Panc1 (cell line): ENCODE data around the gene MCM9. TPM values are rescaled to one million over a fixed set of nuclear protein-coding genes. Genes with fewer than 3 reads are reported as not detected.

Experiments
- ATAC-seq: fragments of 200-7000 bp; cut with Tn5 transposase; 2 replicates; pipeline ENCODE4 v1.9.1; 2020; ENCODE audit warnings: mild to moderate bottlenecking, moderate library complexity
- BruUV-seq: library from RNA; stranded (reverse); fragments of 400-500 nt; replicated peaks from 2 replicates; lab custom pipeline; 2021; lab: Mats Ljungman, UMichigan
- CTCF ChIA-PET: fragments of 300-600 bp; sonication (Branson Sonifier 250); formaldehyde crosslinking; loops from one replicate; lab custom pipeline; 2022; ENCODE audit warnings: antibody characterized with exemption; lab: Charles Lee
- POLR2A ChIA-PET: fragments of 300-600 bp; sonication (Branson Sonifier 250); formaldehyde crosslinking; loops from one replicate; lab custom pipeline; 2022; ENCODE audit warnings: antibody characterized with exemption; lab: Charles Lee
- DNase-seq: peaks from one replicate; pipeline ENCODE4 v3.0.0-alpha.2; 2010; ENCODE audit warnings: low read depth, low spot score
- H3K27ac ChIP-seq: 2 replicates; pipeline ENCODE4 v1.5.1; 2011; ENCODE audit warnings: mild to moderate bottlenecking, low read length, inconsistent platforms
- H3K27me3 ChIP-seq: fragments of 200-500 bp; sonication (Bioruptor generic); 2 replicates; pipeline ENCODE4 v1.6.0; 2014; ENCODE audit warnings: low read length, inconsistent platforms; ENCODE audit not compliant: control insufficient read depth, insufficient read depth
- H3K36me3 ChIP-seq: fragments of 200-500 bp; sonication (Bioruptor generic); 2 replicates; pipeline ENCODE4 v1.5.1; 2014; ENCODE audit warnings: inconsistent platforms, mild to moderate bottlenecking, low read length, moderate library complexity; ENCODE audit not compliant: control insufficient read depth, insufficient read depth
- H3K4me1 ChIP-seq: 2 replicates; pipeline ENCODE4 v1.5.1; 2011; ENCODE audit warnings: inconsistent platforms, mild to moderate bottlenecking, low read length, moderate library complexity; ENCODE audit not compliant: control insufficient read depth, insufficient read depth
- H3K4me3 ChIP-seq, 2 experiments: 2 replicates each; pipeline ENCODE4 v1.5.1; 2011 to 2012; ENCODE audit warnings: low read depth in 2 of 2, low read length in 2 of 2, mild to moderate bottlenecking in 2 of 2, inconsistent platforms in 1 of 2, moderate library complexity in 1 of 2
- H3K9me3 ChIP-seq: fragments of 200-500 bp; sonication (Bioruptor generic); 2 replicates; pipeline ENCODE4 v1.5.1; 2014; ENCODE audit warnings: low read depth, mild to moderate bottlenecking, inconsistent platforms, low read length, moderate library complexity; ENCODE audit not compliant: control insufficient read depth, insufficient read depth
- POLR2AphosphoS5 ChIP-seq: IDR thresholded peaks from 2 replicates; pipeline ENCODE4 v1.6.1; 2012; ENCODE audit warnings: mild to moderate bottlenecking, low read depth, low read length, moderate library complexity
- SIN3A ChIP-seq: IDR thresholded peaks from 2 replicates; pipeline ENCODE4 v1.6.1; 2012; ENCODE audit warnings: low read depth, mild to moderate bottlenecking, low read length, moderate library complexity, borderline replicate concordance; ENCODE audit not compliant: insufficient read depth
- TCF7L2 ChIP-seq: IDR thresholded peaks from 2 replicates; pipeline ENCODE4 v1.6.1; 2011; ENCODE audit warnings: mild to moderate bottlenecking, low read depth, low read length, inconsistent platforms
- in situ Hi-C: cut with HindIII; loops from 2 replicates; pipeline ENCODE4 v1.10.0; 2016; ENCODE audit warnings: low sequenced_read_pairs, low pct_unique_long_range_greater_than_20kb
- intact Hi-C: fragments of 100-400 bp; cut with micrococcal nuclease; formaldehyde crosslinking; loops from one replicate; pipeline ENCODE4 v1.10.0; 2022; ENCODE audit not compliant: unreplicated experiment
- total RNA-seq: library from RNA; stranded (reverse); gene quantifications from one replicate; pipeline ENCODE4 v1.2.1, GENCODE V29; 2021; ENCODE audit not compliant: unreplicated experiment
- TF ChIP-seq, protein P1 (sequence below), 2 experiments: IDR thresholded peaks; 2 replicates each; pipeline ENCODE4 v1.6.1; 2011 to 2012; ENCODE audit warnings: low read depth in 2 of 2, control low read depth in 1 of 2, low read length in 1 of 2, mild to moderate bottlenecking in 1 of 2, moderate library complexity in 1 of 2; ENCODE audit not compliant: insufficient read depth in 1 of 2
- TF ChIP-seq, protein P2 (sequence below): fragments of 450-650 bp; IDR thresholded peaks from 2 replicates; pipeline ENCODE4 v1.5.1; 2017; ENCODE audit warnings: mild to moderate bottlenecking

The MCM9 gene
- total RNA-seq, 1 experiment from 2014 or later: 20.4 TPM

DNA sequence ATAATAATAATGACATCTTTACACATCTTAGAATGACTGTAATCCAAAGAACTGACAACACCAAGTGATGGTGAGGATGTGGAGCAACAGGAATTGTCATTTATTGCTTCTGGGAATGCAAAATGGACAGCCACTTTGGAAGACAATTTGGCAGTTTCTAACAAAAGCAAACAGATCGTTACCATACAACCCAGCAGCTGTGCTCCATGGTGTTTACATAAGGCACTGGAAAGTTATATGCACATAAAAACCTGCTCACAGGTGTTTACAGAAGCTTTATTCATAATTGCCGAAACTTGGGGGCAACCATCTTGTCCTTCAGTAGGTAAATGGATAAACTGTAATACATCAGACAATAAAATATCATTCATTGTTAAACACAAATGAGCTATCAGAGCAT, 59.3 kb downstream of the MCM9 start:
- TF ChIP-seq, protein P1, sequence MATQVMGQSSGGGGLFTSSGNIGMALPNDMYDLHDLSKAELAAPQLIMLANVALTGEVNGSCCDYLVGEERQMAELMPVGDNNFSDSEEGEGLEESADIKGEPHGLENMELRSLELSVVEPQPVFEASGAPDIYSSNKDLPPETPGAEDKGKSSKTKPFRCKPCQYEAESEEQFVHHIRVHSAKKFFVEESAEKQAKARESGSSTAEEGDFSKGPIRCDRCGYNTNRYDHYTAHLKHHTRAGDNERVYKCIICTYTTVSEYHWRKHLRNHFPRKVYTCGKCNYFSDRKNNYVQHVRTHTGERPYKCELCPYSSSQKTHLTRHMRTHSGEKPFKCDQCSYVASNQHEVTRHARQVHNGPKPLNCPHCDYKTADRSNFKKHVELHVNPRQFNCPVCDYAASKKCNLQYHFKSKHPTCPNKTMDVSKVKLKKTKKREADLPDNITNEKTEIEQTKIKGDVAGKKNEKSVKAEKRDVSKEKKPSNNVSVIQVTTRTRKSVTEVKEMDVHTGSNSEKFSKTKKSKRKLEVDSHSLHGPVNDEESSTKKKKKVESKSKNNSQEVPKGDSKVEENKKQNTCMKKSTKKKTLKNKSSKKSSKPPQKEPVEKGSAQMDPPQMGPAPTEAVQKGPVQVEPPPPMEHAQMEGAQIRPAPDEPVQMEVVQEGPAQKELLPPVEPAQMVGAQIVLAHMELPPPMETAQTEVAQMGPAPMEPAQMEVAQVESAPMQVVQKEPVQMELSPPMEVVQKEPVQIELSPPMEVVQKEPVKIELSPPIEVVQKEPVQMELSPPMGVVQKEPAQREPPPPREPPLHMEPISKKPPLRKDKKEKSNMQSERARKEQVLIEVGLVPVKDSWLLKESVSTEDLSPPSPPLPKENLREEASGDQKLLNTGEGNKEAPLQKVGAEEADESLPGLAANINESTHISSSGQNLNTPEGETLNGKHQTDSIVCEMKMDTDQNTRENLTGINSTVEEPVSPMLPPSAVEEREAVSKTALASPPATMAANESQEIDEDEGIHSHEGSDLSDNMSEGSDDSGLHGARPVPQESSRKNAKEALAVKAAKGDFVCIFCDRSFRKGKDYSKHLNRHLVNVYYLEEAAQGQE (IDR thresholded peaks at IDR 0.05; ENCODE audit: insufficient read depth in 1 of 2, low read depth in 2 of 2, low read length in 1 of 2): no peak
- TF ChIP-seq TCF7L2 (no peak), SIN3A (no peak)
- DNase-seq: no peak
- peaks cover 16% of the 10 kb centered on the region for H3K4me1 ChIP-seq
- intact Hi-C loops (no loop called here), in situ Hi-C loops (no loop called here)
- ChIA-PET CTCF (no interaction called here), POLR2A (interaction anchor here (0.6 kb wide), 1 partner anchor 20 kb away, joined by 4 read pairs; no protein-coding TSS in a partner anchor)
- BruUV-seq: no TSS peak
- H3K9me3 ChIP-seq: no peaks in the 10 kb centered on the region
- no peak for ATAC-seq
- H3K36me3 ChIP-seq: no peaks in the 10 kb centered on the region
- H3K27ac ChIP-seq: no peak overlapping the region
- H3K4me3 ChIP-seq: no peak overlapping the region
- H3K27me3 ChIP-seq: no peaks in the 10 kb centered on the region

DNA sequence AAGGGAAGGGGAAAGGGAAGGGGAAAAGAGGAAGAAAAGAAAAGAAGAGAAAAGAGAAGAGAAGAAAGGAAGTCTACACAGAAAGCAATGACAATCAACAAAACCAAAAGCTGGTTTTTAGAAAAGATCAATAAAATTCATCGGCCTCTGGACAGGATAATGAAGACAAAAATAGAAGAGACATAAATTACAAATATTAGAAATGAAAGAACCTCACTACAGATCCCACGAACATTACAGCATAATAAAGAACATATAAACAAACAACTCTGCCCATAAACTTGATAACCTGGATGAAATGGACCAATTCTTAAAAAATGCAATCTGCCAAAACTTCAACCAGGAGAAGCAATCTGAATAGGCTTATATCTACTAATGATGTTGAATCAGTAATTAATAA, 61.7 kb downstream of the MCM9 start:
- Histone ChIP-seq H3K9me3 (no peaks in the 10 kb centered on the region), H3K4me3 (no peak overlapping the region), H3K27me3 (no peaks in the 10 kb centered on the region), H3K27ac (no peak overlapping the region), H3K4me1 (peaks cover 11% of the 10 kb centered on the region), H3K36me3 (no peaks in the 10 kb centered on the region)
- in situ Hi-C loops: no loop called here
- no TSS peak for BruUV-seq
- DNase-seq: no peak
- intact Hi-C loops: no loop called here
- ChIA-PET CTCF (no interaction called here), POLR2A (no interaction called here)
- ATAC-seq: no peak
- TF ChIP-seq TCF7L2: no peak
- TF ChIP-seq, protein P2, sequence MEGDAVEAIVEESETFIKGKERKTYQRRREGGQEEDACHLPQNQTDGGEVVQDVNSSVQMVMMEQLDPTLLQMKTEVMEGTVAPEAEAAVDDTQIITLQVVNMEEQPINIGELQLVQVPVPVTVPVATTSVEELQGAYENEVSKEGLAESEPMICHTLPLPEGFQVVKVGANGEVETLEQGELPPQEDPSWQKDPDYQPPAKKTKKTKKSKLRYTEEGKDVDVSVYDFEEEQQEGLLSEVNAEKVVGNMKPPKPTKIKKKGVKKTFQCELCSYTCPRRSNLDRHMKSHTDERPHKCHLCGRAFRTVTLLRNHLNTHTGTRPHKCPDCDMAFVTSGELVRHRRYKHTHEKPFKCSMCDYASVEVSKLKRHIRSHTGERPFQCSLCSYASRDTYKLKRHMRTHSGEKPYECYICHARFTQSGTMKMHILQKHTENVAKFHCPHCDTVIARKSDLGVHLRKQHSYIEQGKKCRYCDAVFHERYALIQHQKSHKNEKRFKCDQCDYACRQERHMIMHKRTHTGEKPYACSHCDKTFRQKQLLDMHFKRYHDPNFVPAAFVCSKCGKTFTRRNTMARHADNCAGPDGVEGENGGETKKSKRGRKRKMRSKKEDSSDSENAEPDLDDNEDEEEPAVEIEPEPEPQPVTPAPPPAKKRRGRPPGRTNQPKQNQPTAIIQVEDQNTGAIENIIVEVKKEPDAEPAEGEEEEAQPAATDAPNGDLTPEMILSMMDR: no peak
- no peak for TF ChIP-seq POLR2AphosphoS5
- TF ChIP-seq, protein P1 (IDR thresholded peaks at IDR 0.05; ENCODE audit: insufficient read depth in 1 of 2, low read depth in 2 of 2, low read length in 1 of 2): no peak
- no peak for TF ChIP-seq SIN3A
